Erythroblast (primary cell): ENCODE data around the gene EYA2.

Source experiments
- GATA1 ChIP-seq: IDR thresholded peaks from 2 replicates; pipeline ENCODE4 v1.6.1; 2011; ENCODE audit warnings: low read depth, mild to moderate bottlenecking, control low read depth, low read length, moderate library complexity
- POLR2A ChIP-seq: IDR thresholded peaks from 2 replicates; pipeline ENCODE4 v1.6.1; 2011; ENCODE audit warnings: mild to moderate bottlenecking, low read length

GRCh38 chr20:47141350-47141921 is 246.8 kb downstream of the EYA2 start:
- TF ChIP-seq POLR2A: no peak
- no peak for TF ChIP-seq GATA1
